HCT116 (cell line): ENCODE data around the gene NR2C2AP. TPM values are rescaled to one million over a fixed set of nuclear protein-coding genes. Genes with fewer than 3 reads are reported as not detected.

Experiments
- ATAC-seq: fragments of 200-7000 bp; cut with Tn5 transposase; 2 replicates; pipeline ENCODE4 v1.9.1; 2020; ENCODE audit warnings: mild to moderate bottlenecking, moderate library complexity
- BruUV-seq: library from RNA; stranded (reverse); fragments of 400-500 nt; replicated peaks from 2 replicates; lab custom pipeline; 2021; lab: Mats Ljungman, UMichigan
- CTCF ChIA-PET: fragments of 300-600 bp; sonication (Branson Sonifier 250); formaldehyde crosslinking; loops from one replicate; lab custom pipeline; 2021; ENCODE audit warnings: antibody characterized with exemption; lab: Charles Lee
- POLR2A ChIA-PET: fragments of 300-600, 350-600 bp; sonication (Branson Sonifier 250); formaldehyde crosslinking; loops from one replicate; lab custom pipeline; 2021; ENCODE audit warnings: antibody characterized with exemption; lab: Charles Lee
- RAD21 ChIA-PET, 2 experiments: fragments of 300-600 bp; sonication (Branson Sonifier 250); formaldehyde crosslinking; loops; one replicate each; lab custom pipeline; 2023; ENCODE audit warnings: low total read pairs in 2 of 2; ENCODE audit not compliant: uncharacterized antibody in 2 of 2, unreplicated experiment in 2 of 2, low non-redundant PET in 1 of 2; lab: Charles Lee
- DNase-seq: peaks from one replicate; pipeline ENCODE4 v3.0.0-alpha.2; 2010; ENCODE audit warnings: low read depth, low spot score
- H2AFZ ChIP-seq: fragments of 200-600 bp; shearing (Covaris generic), sonication (generic); 2 replicates; pipeline ENCODE4 v1.6.1; 2017; ENCODE audit warnings: low read depth, mixed run types, mixed read lengths, antibody characterized with exemption, low read length; ENCODE audit not compliant: poor library complexity, severe bottlenecking
- H3K27ac ChIP-seq: 2 replicates; pipeline ENCODE4 v1.5.1; 2012; ENCODE audit warnings: low read depth, low read length
- H3K27me3 ChIP-seq: fragments of 200-600 bp; sonication (generic); 2 replicates; pipeline ENCODE4 v1.6.1; 2016; ENCODE audit warnings: mixed run types, low read length, mixed read lengths; ENCODE audit not compliant: insufficient read depth
- H3K36me3 ChIP-seq, 2 experiments: fragments of 200-500 bp in 1 of 2; fragments of 200-600 bp in 1 of 2; sonication (Bioruptor generic) in 1 of 2; sonication (generic) in 1 of 2; 2 replicates each; pipeline versions ENCODE4 v1.5.1 to v1.6.1; 2014 to 2016; ENCODE audit warnings: low read length in 2 of 2, inconsistent platforms in 1 of 2, mixed read lengths in 1 of 2, mixed run types in 1 of 2; ENCODE audit not compliant: insufficient read depth in 2 of 2, control insufficient read depth in 1 of 2
- H3K4me1 ChIP-seq, 2 experiments: fragments of 200-600 bp in 1 of 2; sonication (generic) in 1 of 2; 2 replicates each; pipeline versions ENCODE4 v1.5.1 to v1.6.1; 2012 to 2017; ENCODE audit warnings: low read length in 2 of 2, inconsistent platforms in 1 of 2, mild to moderate bottlenecking in 1 of 2, mixed read lengths in 1 of 2, mixed run types in 1 of 2, moderate library complexity in 1 of 2; ENCODE audit not compliant: insufficient read depth in 2 of 2, control insufficient read depth in 1 of 2
- H3K4me2 ChIP-seq: fragments of 200-600 bp; sonication (generic); 2 replicates; pipeline ENCODE4 v1.6.1; 2017; ENCODE audit warnings: mixed run types, low read length, mixed read lengths
- H3K4me3 ChIP-seq, 2 experiments: fragments of 200-600 bp in 1 of 2; sonication (generic) in 1 of 2; replicated peaks in 1 of 2; 2 replicates each; pipeline ENCODE4 v1.5.1; 2011 to 2016; ENCODE audit warnings: low read length in 2 of 2, control low read depth in 1 of 2, low read depth in 1 of 2, mild to moderate bottlenecking in 1 of 2, mixed read lengths in 1 of 2, mixed run types in 1 of 2
- H3K79me2 ChIP-seq: fragments of 200-600 bp; sonication (generic); 2 replicates; pipeline ENCODE4 v1.6.1; 2017; ENCODE audit warnings: mild to moderate bottlenecking, mixed run types, low read length, moderate library complexity, mixed read lengths; ENCODE audit not compliant: insufficient read depth
- H3K9ac ChIP-seq: fragments of 200-600 bp; sonication (generic); 2 replicates; pipeline ENCODE4 v1.6.1; 2016; ENCODE audit warnings: low read length, mixed read lengths
- H3K9me2 ChIP-seq: fragments of 200-600 bp; sonication (generic), shearing (Covaris generic); 2 replicates; pipeline ENCODE4 v1.6.1; 2017; ENCODE audit warnings: mixed run types, mild to moderate bottlenecking, moderate library complexity; ENCODE audit not compliant: insufficient read depth
- H3K9me3 ChIP-seq, 2 experiments: fragments of 200-500 bp in 1 of 2; fragments of 200-600 bp in 1 of 2; sonication (Bioruptor generic) in 1 of 2; sonication (generic) in 1 of 2; 2 replicates each; pipeline ENCODE4 v1.6.1; 2014 to 2017; ENCODE audit warnings: low read length in 2 of 2, mixed read lengths in 2 of 2, inconsistent platforms in 1 of 2, low read depth in 1 of 2, mild to moderate bottlenecking in 1 of 2, mixed run types in 1 of 2, moderate library complexity in 1 of 2; ENCODE audit not compliant: control insufficient read depth in 1 of 2, insufficient read depth in 1 of 2
- H4K20me1 ChIP-seq: fragments of 200-600 bp; sonication (generic), shearing (Covaris generic); 2 replicates; pipeline ENCODE4 v1.6.1; 2017; ENCODE audit warnings: mixed run types, mild to moderate bottlenecking, moderate library complexity; ENCODE audit not compliant: insufficient read depth
- CBX3 ChIP-seq: IDR thresholded peaks from 2 replicates; pipeline ENCODE4 v1.6.1; 2012; ENCODE audit warnings: low read depth
- CEBPB ChIP-seq: IDR thresholded peaks from 2 replicates; pipeline ENCODE4 v1.6.1; 2012; ENCODE audit warnings: low read depth
- EGR1 ChIP-seq: IDR thresholded peaks from 2 replicates; pipeline ENCODE4 v1.6.1; 2012; ENCODE audit warnings: low read depth
- ELF1 ChIP-seq: IDR thresholded peaks from 2 replicates; pipeline ENCODE4 v1.6.1; 2012; ENCODE audit warnings: low read depth, borderline replicate concordance
- EZH2 ChIP-seq: fragments of 200-600 bp; sonication (generic); IDR thresholded peaks from 2 replicates; pipeline ENCODE4 v1.6.1; 2017; ENCODE audit warnings: antibody characterized with exemption, mixed run types
- EZH2phosphoT487 ChIP-seq: fragments of 200-600 bp; IDR thresholded peaks from 2 replicates; pipeline ENCODE4 v1.6.1; 2018; ENCODE audit warnings: antibody characterized with exemption, borderline replicate concordance
- FOSL1 ChIP-seq: IDR thresholded peaks from 2 replicates; pipeline ENCODE4 v1.6.1; 2012; ENCODE audit warnings: low read depth
- JUND ChIP-seq: IDR thresholded peaks from 2 replicates; pipeline ENCODE4 v1.6.1; 2012
- POLR2A ChIP-seq: IDR thresholded peaks from 2 replicates; pipeline ENCODE4 v1.7.0; 2011; ENCODE audit warnings: borderline replicate concordance; ENCODE audit not compliant: insufficient read depth, insufficient read length; ENCODE audit errors: extremely low read depth
- POLR2AphosphoS5 ChIP-seq: IDR thresholded peaks from 2 replicates; pipeline ENCODE4 v1.6.1; 2011; ENCODE audit warnings: mild to moderate bottlenecking, low read depth, low read length, moderate library complexity
- RAD21 ChIP-seq: IDR thresholded peaks from 2 replicates; pipeline ENCODE4 v1.6.1; 2012; ENCODE audit warnings: low read depth, mild to moderate bottlenecking
- SIN3A ChIP-seq: IDR thresholded peaks from 2 replicates; pipeline ENCODE4 v1.6.1; 2012; ENCODE audit warnings: low read depth
- SP1 ChIP-seq: IDR thresholded peaks from 2 replicates; pipeline ENCODE4 v1.6.1; 2012; ENCODE audit warnings: low read depth
- ZFX ChIP-seq: fragments of 450-650 bp; IDR thresholded peaks from 2 replicates; pipeline ENCODE4 v1.6.1; 2017
- ZNF274 ChIP-seq: fragments of 200-500 bp; sonication (Bioruptor generic); IDR thresholded peaks from 2 replicates; pipeline ENCODE4 v1.6.1; 2014; ENCODE audit warnings: mild to moderate bottlenecking, low read depth, low read length, inconsistent platforms
- intact Hi-C: fragments of 100-400 bp; cut with micrococcal nuclease; formaldehyde crosslinking; loops from 2 replicates; pipeline ENCODE4 v1.10.0; 2022
- total RNA-seq: library from RNA; stranded (reverse); gene quantifications from one replicate; pipeline ENCODE4 v1.2.1, GENCODE V29; 2021; ENCODE audit not compliant: unreplicated experiment
- TF ChIP-seq, protein P1 (sequence below): IDR thresholded peaks from 2 replicates; pipeline ENCODE4 v1.6.1; 2012

Gene NR2C2AP
- total RNA-seq, 1 experiment from 2014 or later: 45.3 TPM

DNA sequence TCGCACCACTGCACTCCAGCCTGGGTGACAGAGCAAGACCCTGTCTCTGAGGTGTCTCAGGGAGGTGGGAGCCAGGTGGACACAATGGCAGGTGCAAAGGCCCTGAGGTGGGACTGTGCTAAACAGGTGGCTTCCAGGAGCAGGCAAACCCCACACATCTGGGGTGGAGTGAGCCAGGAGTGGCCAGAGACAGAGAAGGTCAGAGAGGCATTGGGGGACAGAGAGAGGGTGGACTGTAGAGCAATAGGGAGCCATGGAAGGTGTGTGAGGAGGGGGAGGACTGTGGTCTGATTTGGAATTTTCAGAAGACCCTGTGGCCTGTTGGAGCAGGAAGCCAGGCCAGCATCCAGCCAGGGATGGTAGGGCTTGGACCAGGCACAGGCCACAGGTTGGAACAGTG lies 37.8 kb downstream of the NR2C2AP start:
- RAD21 ChIA-PET: no interaction called here
- H3K36me3 ChIP-seq: no peaks in the 10 kb centered on the region
- no peak overlapping the region for H3K4me3 ChIP-seq
- H3K4me1 ChIP-seq: no peaks in the 10 kb centered on the region
- no peak for DNase-seq
- no peak overlapping the region for H3K9ac ChIP-seq
- intact Hi-C loops: no loop called here
- no peaks in the 10 kb centered on the region for H3K9me3 ChIP-seq
- POLR2A ChIA-PET: no interaction called here
- no peak overlapping the region for H3K4me2 ChIP-seq
- H3K79me2 ChIP-seq: no peaks in the 10 kb centered on the region
- H4K20me1 ChIP-seq: no peaks in the 10 kb centered on the region
- no peak overlapping the region for H2AFZ ChIP-seq
- BruUV-seq: no TSS peak
- CTCF ChIA-PET: no interaction called here
- no peaks in the 10 kb centered on the region for H3K27me3 ChIP-seq
- TF ChIP-seq, protein P1, sequence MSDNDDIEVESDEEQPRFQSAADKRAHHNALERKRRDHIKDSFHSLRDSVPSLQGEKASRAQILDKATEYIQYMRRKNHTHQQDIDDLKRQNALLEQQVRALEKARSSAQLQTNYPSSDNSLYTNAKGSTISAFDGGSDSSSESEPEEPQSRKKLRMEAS: no peak
- TF ChIP-seq ZFX: no peak
- no peak for TF ChIP-seq CEBPB
- TF ChIP-seq RAD21: no peak
- no peaks in the 10 kb centered on the region for H3K9me2 ChIP-seq
- no peak for ATAC-seq
- H3K27ac ChIP-seq: no peak overlapping the region

DNA sequence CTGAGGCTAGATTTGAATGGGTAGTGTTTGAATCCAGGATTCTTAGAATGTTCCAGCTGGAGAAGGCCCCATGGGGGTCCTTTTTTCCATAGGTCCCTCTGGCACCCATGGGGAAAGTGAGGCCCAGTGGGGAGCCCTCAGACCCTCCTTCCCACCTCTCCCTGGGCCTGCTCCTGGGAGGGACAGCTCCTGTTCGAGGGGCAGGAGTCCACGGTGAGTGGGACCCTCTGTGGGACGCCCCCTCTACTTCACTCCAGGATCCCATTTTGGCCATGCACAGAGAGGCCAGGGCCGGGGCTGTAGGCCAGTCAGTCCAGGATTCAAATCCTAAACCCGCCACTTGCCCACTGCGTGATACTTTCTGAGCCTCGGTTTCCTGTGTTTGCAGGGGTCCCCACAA lies 40.7 kb downstream of the NR2C2AP start:
- RAD21 ChIA-PET: no interaction called here
- CTCF ChIA-PET: no interaction called here
- Histone ChIP-seq H3K79me2 (no peaks in the 10 kb centered on the region), H3K27me3 (no peaks in the 10 kb centered on the region), H3K4me2 (no peak overlapping the region), H3K4me3 (no peak overlapping the region), H3K9ac (no peak overlapping the region), H3K27ac (no peak overlapping the region), H4K20me1 (no peaks in the 10 kb centered on the region), H2AFZ (no peak overlapping the region), H3K9me2 (no peaks in the 10 kb centered on the region), H3K36me3 (no peaks in the 10 kb centered on the region), H3K9me3 (no peaks in the 10 kb centered on the region), H3K4me1 (no peaks in the 10 kb centered on the region)
- no TSS peak for BruUV-seq
- intact Hi-C loops: no loop called here
- no peak for ATAC-seq
- POLR2A ChIA-PET: no interaction called here
- DNase-seq: no peak
- TF ChIP-seq CBX3: no peak
- TF ChIP-seq JUND: no peak
- TF ChIP-seq POLR2AphosphoS5: no peak
- TF ChIP-seq ELF1: no peak
- TF ChIP-seq EZH2: no peak
- no peak for TF ChIP-seq ZNF274
- no peak for TF ChIP-seq EGR1
- TF ChIP-seq EZH2phosphoT487: no peak
- no peak for TF ChIP-seq SP1
- TF ChIP-seq FOSL1: no peak
- no peak for TF ChIP-seq SIN3A
- no peak for TF ChIP-seq POLR2A
